Tibial nerve (tissue), 4 donors: ENCODE results near the gene PIEZO2.

Experiments used
- EP300 ChIP-seq, 2 donors: sonication (generic); formaldehyde crosslinking; IDR thresholded peaks; one replicate each; pipeline ENCODE4 v1.6.1; 2017; ENCODE audit warnings: antibody characterized with exemption in 2 of 2, mild to moderate bottlenecking in 1 of 2
- TF ChIP-seq, protein P1 (sequence below), 5 experiments: fragments of 200-600 bp in 3 of 5; fragments of 450-650 bp in 2 of 5; sonication (generic) in 3 of 5; IDR thresholded peaks; one replicate each; pipeline ENCODE4 v1.5.1; 2016 to 2019; ENCODE audit warnings: antibody characterized with exemption in 5 of 5, mild to moderate bottlenecking in 3 of 5, moderate library complexity in 2 of 5

DNA sequence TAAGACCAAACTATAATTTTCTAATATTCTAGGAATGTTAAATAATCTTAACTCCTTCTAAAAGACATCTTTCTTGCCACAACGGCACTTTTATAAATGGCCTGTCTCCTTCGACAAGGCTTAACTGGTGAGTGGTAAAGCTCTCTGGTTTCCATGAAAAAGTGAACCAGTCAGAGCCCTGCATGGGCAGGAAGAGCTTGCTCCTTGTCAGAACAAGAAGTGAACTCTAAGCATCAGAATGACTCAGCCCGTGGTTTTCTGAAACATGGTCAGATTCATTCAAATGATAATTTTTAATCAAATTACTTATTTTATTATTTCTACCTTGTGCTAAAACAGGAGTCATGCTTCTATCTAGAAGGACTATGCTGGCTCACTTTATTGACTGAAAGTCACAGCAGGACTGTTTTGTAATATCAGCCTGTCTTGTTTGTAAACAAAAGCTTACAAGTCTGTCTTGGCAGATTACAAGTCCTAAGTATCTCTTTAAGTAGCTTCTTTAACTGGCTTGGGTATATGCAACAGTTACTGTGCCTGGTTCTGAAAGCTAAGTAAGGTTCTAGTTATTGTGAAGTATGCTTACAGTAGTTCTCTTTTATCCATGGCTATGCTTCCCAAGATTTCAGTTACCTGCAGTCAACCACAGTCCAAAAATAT, 378.2 kb downstream of the PIEZO2 start:
- TF ChIP-seq, protein P1, sequence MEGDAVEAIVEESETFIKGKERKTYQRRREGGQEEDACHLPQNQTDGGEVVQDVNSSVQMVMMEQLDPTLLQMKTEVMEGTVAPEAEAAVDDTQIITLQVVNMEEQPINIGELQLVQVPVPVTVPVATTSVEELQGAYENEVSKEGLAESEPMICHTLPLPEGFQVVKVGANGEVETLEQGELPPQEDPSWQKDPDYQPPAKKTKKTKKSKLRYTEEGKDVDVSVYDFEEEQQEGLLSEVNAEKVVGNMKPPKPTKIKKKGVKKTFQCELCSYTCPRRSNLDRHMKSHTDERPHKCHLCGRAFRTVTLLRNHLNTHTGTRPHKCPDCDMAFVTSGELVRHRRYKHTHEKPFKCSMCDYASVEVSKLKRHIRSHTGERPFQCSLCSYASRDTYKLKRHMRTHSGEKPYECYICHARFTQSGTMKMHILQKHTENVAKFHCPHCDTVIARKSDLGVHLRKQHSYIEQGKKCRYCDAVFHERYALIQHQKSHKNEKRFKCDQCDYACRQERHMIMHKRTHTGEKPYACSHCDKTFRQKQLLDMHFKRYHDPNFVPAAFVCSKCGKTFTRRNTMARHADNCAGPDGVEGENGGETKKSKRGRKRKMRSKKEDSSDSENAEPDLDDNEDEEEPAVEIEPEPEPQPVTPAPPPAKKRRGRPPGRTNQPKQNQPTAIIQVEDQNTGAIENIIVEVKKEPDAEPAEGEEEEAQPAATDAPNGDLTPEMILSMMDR (IDR thresholded peaks at IDR 0.05): no peak
- no peak for TF ChIP-seq EP300 (IDR thresholded peaks at IDR 0.05)
